ENCODE results near the gene SEC16A. TPM values are rescaled to one million over a fixed set of nuclear protein-coding genes. Genes with fewer than 3 reads are reported as not detected.

The SEC16A gene
- total RNA-seq, 1 donor from 2014 or later = 23.4 TPM

- no peaks in the 10 kb centered on the region for H3K27me3 ChIP-seq (ENCODE audit: low read depth)
- DNase-seq = no peak
- TF ChIP-seq CTCF (IDR thresholded peaks at IDR 0.05; ENCODE audit: borderline replicate concordance) = no peak
- no peaks in the 10 kb centered on the region for H3K9me3 ChIP-seq (replicated peaks)
- H3K4me1 ChIP-seq = peaks cover 17% of the 10 kb centered on the region
- peaks cover 38% of the 10 kb centered on the region for H3K36me3 ChIP-seq
- no peak overlapping the region for H3K27ac ChIP-seq (replicated peaks)
- intact Hi-C loops (cut with micrococcal nuclease) = no loop called here
- H3K4me3 ChIP-seq = no peak overlapping the region
Measured at GRCh38 chr9:136494531-136495215, 11.8 kb upstream of the SEC16A start.

DNA sequence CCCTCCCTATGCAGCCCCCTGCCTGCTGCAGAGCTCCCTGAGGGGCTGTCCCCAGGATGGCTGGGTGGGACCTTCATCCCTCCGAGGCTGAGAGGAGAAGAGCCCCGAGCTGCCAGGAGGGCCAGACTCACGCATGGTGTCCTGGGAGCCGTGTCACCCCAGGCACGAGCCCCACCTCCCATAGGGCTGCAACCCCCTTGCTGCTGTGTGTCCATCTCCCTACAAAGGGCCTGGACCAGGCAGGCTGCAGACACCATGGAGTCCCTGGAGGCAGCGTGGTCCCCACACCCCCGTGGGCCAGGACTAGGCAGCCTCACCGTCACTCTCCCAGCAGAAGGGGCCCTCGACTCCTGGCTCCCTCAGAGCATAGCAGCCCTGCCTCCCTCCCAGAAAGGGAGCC is 11.2 kb upstream of the SEC16A start:
- Histone ChIP-seq H3K27ac (replicated peaks) (no peak overlapping the region), H3K9me3 (replicated peaks) (no peaks in the 10 kb centered on the region), H3K4me3 (no peak overlapping the region), H3K4me1 (peaks cover 19% of the 10 kb centered on the region), H3K27me3 (ENCODE audit: low read depth) (no peaks in the 10 kb centered on the region), H3K36me3 (peaks cover 31% of the 10 kb centered on the region)
- intact Hi-C loops (cut with micrococcal nuclease) = no loop called here
- DNase-seq = no peak
- TF ChIP-seq CTCF (IDR thresholded peaks at IDR 0.05; ENCODE audit: borderline replicate concordance) = no peak

GRCh38 chr9:136493567-136493971 is 10.7 kb upstream of the SEC16A start:
- DNase-seq = no peak
- H3K36me3 ChIP-seq = peaks cover 27% of the 10 kb centered on the region
- no peaks in the 10 kb centered on the region for H3K9me3 ChIP-seq (replicated peaks)
- no peaks in the 10 kb centered on the region for H3K27me3 ChIP-seq (ENCODE audit: low read depth)
- TF ChIP-seq CTCF (IDR thresholded peaks at IDR 0.05; ENCODE audit: borderline replicate concordance) = no peak
- H3K4me3 ChIP-seq = no peak overlapping the region
- H3K27ac ChIP-seq (replicated peaks) = peak overlapping the region; percentile 40
- peaks cover 23% of the 10 kb centered on the region for H3K4me1 ChIP-seq
- intact Hi-C loops (cut with micrococcal nuclease) = no loop called here

DNA sequence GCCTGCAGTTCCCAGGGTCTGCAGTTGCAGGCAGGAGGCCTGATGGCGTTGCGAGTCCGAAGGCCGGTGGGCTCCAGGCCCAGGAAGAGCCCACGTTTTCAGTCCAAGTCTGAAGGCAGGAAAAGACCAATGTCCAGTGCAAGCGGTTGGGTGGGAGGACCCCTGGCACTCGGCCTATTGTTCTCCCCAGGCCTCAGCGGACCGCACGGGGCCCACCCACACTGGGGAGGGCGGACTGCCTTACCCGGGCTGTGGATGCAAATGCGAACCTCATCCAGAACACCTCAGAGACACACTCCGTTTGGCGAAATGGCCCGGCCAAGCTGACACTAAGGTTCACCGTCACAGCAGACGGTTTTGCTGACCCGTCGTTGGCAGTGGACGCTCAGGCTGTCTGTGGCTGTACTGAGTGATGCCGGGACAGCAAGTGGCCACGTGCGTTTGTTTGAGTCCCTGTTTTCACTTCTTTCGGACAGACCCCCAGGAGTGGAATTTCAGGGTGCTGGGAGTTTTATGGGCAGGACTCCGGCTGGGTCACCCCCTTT is 10.2 kb upstream of the SEC16A start:
- Histone ChIP-seq H3K36me3 (peaks cover 23% of the 10 kb centered on the region), H3K27me3 (ENCODE audit: low read depth) (no peaks in the 10 kb centered on the region), H3K9me3 (replicated peaks) (no peaks in the 10 kb centered on the region), H3K27ac (replicated peaks) (peak overlapping the region; percentile 40), H3K4me3 (no peak overlapping the region), H3K4me1 (peaks cover 28% of the 10 kb centered on the region)
- no peak for TF ChIP-seq CTCF (IDR thresholded peaks at IDR 0.05; ENCODE audit: borderline replicate concordance)
- intact Hi-C loops (cut with micrococcal nuclease) = no loop called here
- no peak for DNase-seq

- peaks cover 40% of the 10 kb centered on the region for H3K4me1 ChIP-seq
- H3K9me3 ChIP-seq (replicated peaks) = no peaks in the 10 kb centered on the region
- no peak overlapping the region for H3K4me3 ChIP-seq
- no peak overlapping the region for H3K27ac ChIP-seq (replicated peaks)
- no peaks in the 10 kb centered on the region for H3K27me3 ChIP-seq (ENCODE audit: low read depth)
- no peaks in the 10 kb centered on the region for H3K36me3 ChIP-seq
- DNase-seq = no peak
- intact Hi-C loops (cut with micrococcal nuclease) = loop anchor here (5.0 kb wide), 1 partner anchor 143 kb away; no protein-coding TSS in a partner anchor
- TF ChIP-seq CTCF (IDR thresholded peaks at IDR 0.05; ENCODE audit: borderline replicate concordance) = no peak
Measured at GRCh38 chr9:136489731-136490130, 6.9 kb upstream of the SEC16A start.

All from left ventricle myocardium inferior (tissue), 1 donor.